GM18499 (cell line): ENCODE results near the gene RTN4.

Source experiments
- ATAC-seq: cut with Tn5 transposase; IDR thresholded peaks from one replicate; pipeline ENCODE4 v1.9.1; 2021; ENCODE audit warnings: moderate number of reproducible peaks; ENCODE audit not compliant: insufficient read depth, unreplicated experiment

Gene RTN4

DNA sequence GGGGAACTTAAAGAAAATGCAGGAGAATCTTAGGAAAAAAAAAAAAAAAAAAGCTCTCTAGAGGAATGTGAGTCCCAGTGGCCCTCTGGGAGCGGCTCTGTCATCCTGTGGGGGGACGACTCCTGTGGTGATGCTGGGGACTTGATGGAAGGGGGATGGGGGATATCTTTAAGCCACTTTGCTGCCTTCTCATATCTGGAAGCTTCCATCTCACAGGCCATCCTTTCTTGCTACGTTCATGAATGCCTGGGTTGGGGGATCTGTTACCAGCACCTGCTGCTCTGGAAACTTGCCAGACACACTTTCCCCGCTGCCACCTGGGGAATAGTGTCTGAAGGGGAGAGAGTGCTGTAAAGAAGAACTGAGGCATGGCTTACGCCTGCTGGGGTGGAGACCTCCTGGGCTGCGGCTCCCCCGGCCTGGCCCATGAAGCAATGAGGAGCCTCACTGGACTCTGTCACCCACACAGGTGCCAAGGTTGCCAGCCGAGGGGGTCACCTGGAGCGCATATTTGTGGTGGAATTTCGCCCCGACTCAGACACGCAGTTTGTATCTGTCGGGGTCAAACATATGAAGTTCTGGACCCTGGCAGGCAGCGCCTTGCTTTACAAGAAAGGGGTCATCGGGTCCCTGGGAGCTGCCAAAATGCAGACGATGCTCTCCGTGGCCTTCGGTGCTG is 92.8 kb downstream of the RTN4 start:
- ATAC-seq = no peak

DNA sequence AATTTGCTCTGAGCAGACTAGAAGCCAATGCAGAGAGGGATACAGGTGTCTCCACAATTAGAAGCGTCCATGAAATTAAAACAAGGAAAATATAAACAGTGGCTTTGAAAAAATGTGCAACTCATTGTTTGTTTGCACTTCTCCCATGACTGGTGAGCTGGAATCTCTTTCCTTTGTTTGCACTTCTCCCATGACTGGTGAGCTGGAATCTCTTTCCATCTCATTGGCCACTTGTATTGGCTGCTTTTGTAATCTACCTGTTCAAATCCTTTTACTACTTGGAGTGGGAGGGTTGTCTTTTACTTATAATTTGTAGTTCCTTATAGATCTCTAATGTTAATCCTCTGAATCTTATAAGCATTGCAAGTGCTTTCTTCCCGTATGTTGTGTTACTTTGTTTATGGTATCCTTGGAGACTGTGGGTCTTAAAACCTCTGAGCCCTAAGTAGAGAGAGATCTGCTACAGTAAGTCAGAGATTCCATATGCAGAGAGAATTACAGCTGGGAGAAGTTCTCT is 94.1 kb downstream of the RTN4 start:
- no peak for ATAC-seq

GRCh38 chr2:54955358-54956110 is 94.7 kb downstream of the RTN4 start:
- no peak for ATAC-seq

- ATAC-seq = no peak
Observed at GRCh38 chr2:54954705-54955357, 95.4 kb downstream of the RTN4 start.

DNA sequence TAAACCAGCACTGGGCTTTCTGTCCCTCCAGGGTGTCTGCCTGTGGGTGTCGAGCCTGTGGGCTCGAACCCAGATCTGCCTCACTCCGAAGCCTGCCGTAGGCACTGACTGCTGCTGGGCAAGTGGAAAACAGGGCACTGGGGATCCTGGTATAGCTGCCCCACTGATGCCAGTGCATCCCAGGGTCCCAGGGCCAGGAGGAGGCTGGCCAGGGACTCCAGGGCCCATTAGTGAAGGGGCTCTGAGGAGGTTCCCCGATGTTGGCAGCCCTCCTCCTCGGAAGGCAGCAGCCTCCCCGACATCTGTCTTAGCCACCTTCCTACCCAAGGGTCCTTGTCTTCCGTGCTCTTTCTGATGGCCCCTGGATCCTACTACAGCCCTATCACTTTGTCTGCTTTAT is 96.1 kb downstream of the RTN4 start:
- ATAC-seq = no peak

DNA sequence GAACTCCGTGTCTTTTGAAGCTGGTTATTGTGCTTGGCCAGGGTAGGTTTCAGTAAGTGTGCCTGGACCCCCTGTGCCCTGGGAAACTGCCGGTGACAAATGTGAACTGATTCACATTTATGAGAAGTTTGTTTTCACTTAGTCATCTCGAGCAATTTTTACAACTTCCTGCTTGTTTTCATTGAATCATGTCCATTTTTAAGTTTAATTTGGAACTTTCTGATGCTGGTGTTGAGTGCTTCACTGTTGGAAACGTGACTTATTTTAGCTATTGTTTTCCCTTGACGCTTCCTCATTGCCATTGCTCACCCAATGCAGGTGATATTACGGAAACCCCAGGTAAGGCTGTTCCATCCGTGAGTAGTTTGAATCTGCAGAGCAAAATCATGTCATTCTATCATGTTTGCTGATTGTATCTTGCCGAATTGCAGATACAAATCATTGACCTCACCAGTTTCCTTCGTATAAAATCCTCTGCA is 97.2 kb downstream of the RTN4 start:
- ATAC-seq = no peak

- ATAC-seq = no peak
Observed at GRCh38 chr2:54952425-54952824, 97.8 kb downstream of the RTN4 start.

GRCh38 chr2:54950811-54951210 is 99.4 kb downstream of the RTN4 start:
- no peak for ATAC-seq

GRCh38 chr2:54949431-54949830 is 100.8 kb downstream of the RTN4 start:
- ATAC-seq = no peak

GRCh38 chr2:54948120-54948519 is 102.1 kb downstream of the RTN4 start:
- no peak for ATAC-seq

DNA sequence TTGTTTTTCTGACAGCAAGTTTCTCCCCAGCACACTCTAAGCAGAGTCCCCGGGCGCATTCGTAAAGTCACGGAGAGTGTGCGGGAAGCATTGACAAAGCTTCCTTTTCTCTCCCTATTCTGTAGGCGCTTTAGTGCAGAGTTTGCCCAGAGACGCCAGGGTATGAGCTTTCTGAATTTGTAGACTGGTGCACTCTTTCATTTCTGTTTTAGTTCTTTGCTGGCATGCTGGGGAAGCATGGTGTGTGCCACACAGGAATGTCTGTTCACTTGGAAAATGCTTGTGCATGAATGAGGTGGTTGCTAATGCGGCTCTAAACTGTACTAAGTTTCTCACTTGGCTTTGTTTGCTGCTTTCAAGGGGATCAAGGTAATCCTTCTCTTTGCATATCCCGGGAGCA is 102.6 kb downstream of the RTN4 start:
- ATAC-seq = no peak

DNA sequence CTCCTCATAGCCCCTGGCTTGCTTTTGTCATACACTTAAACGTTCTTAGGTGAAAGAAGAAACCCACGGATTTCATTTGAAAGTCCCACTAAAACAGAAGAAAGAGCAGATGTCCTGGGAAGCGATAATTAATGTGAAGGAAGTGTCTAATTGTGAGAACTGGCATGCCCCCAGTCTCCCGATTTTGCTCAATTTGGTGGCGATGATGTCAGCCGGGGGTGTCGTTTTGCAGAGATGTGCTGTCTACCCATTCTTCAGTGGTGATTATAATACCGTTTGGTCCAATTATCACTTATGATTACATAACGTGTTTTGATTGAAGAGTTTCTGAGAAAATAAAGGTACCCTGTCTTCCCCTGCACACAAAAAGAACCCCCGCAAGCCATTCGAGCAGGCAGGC is 103.1 kb downstream of the RTN4 start:
- ATAC-seq = no peak

DNA sequence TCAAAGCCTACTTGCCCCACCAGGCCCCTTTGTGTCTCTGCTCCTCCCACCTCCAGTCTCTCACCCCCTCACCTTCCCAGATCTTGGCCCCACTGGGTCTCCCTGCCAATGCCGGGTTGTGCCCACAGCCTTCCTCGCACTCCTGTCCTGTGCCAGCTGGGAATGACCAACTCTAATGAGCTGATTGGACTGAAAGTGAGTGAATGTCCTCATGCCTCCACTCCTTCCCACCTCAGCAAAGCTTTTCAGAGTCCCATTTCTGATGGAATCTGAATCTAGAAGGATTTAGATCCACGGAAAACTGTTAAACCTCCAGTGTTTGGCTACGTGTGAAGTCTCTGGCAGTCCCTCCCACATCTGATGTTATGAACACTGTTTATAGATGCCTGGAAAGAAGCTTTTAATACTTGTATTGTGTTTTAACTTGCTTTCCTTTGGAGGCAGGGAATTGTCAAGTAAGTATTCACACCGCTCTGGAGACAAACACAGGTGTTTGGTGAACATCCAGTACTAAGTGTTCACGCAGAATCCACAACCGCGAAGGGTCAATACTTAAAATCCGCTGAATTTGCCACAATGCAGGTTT is 103.9 kb downstream of the RTN4 start:
- ATAC-seq = no peak

DNA sequence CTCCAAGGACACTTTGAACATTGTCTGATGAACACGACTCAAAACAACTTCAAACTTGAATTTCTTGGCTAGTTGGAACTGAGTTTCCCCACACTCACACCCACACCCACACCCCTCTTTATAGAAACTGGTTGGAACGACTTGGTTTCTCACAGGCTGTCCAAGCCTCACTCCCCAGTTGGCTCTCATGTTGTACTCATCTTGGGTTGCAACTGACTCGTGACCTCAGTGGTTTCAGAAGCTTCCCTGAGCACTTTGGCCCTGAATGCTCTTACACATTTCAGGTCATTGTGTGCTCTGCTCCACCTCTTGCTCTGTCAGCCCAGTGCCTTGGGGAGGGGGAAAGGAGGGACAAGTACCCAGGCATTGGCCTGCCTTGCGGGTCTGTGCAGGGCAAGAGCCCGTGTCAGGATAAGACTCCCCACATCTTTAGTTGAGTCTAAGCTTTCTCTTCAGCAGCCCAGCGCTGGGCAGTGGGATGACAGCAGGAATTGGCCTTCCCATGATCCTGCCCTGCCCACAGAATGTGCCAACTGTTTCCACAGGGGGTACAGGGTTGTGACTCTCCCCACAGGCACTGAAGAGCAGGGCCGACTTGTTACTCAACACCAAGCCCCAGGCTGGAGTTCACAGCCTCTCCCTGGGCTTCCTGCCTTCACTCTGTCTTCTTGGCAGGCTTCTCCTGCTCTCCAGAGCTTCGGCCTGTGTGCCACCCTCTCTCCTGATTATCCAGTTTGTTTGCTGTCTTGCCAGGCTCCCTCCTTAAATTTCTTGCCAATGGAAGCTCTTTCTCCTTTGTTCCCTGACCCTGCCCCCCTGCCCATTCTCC is 104.6 kb downstream of the RTN4 start:
- ATAC-seq = no peak

- no peak for ATAC-seq
Observed at GRCh38 chr2:54944724-54945326, 105.4 kb downstream of the RTN4 start.

GRCh38 chr2:54942373-54942772 is 107.9 kb downstream of the RTN4 start:
- no peak for ATAC-seq

DNA sequence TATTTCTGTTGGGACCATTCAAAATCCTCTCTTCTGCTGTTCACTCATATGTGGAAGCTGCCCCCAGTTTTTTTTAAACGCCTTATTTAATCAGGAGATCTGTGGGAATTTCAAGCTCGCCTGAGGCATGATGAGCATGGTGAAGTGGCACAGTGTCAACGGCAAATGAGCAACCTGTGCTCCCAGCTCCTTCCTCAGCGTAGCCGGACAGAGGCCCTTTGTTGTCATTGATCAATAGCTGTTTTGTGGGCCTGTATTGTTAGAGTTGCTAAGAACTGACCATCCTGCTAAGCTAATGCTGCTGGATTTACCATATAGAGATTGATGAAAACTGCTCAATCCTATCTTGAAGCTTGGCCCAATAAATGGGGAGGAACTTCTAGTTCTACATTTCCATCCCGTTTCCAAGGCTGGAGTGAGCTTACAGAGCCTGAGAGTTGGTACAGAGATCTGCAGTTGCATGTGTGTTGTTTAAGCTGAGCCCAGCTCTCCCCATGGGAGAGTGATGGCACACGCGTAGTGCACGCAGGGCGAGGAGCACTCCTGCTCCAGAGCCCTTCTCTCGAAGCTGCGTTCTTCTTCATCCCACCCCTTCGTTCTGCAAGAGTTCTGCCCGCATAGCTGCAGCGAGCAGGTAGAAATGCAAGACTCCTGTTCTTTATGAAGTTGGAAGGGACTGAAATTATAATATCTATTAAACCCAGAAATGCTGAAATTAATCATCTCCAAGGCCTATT is 108.8 kb downstream of the RTN4 start:
- no peak for ATAC-seq

DNA sequence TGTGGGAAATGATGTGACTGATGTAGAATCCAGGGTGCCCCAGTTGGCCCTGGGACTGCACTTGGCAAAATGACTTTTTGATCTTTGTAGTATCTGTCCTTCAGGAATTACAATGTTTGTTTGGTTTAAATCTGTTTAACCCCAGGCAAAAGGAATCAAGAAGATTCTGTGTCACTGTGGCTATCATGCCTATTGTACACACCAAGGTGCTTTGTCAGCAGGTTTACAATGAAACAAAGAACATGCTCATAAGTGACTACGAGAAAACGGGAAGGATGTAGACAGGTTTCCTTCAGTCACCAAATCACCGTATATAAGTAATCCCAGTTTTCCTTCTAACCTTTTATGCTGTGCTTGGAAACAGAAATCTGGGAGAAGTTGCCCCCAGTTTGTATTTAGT is 109.5 kb downstream of the RTN4 start:
- ATAC-seq = no peak
